Activated CD4-positive, CD25-positive, alpha-beta regulatory T cell treated with anti-CD3 and anti-CD28 coated beads, Interleukin-2, amount 50 U/mL, for 72 hours (primary cell): ENCODE data around the gene MRPL39.

Experiments used
- DNase-seq: peaks from one replicate; pipeline ENCODE4 v3.0.0; 2021

MRPL39 gene

DNA sequence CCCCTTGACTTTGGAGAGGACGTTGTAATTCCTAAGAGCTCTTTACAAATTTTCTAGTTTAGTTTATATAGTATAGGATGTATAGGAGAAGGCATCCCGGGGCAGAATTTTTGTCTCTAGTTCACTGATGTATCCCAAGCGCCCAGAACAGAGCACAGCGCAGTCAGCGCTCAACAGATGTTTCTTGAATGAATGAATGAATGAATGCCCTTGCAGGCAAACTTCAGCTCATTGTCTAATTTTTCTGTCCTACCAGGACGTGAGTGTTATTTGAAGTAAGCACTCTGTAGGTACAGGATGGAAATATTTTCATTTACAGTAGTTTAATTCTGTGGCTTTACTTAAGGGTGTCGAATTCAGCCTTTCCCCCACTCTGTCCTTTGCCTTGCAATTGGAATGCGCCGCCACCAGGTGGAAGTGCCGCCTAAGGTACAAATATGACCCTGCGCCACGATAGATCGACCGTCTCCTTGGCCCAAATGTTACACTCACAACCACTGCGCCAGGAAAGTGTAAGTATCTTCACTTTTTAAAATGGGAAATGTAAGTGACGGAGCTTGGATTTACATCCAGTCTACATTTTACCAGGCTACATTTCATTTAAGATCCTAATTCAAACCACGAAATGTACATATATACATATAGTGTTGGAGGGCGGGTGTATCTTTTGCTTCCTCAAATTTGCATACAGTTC is 910 bp upstream of the MRPL39 start:
- DNase-seq, result peak; percentile 71

DNA sequence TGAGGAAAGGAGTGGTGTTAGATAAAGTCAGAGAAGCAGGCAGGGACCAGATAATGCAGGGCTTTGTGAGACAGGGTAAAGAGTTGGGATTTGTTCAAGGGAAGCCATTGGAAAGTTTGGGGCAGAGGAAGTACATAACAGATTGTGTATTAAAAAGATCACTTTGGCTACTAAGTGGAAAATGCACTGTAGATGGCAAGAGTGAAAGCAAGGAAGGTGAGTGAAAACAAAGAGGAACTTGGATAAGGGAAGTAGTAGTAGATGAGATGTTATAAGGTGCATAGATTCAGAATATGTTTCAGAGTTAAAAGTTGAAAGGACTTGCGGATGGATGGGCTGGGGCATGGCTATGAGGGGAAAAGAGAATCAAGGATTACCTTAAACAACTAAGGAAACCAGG is 17.4 kb downstream of the MRPL39 start:
- DNase-seq, result no peak

DNA sequence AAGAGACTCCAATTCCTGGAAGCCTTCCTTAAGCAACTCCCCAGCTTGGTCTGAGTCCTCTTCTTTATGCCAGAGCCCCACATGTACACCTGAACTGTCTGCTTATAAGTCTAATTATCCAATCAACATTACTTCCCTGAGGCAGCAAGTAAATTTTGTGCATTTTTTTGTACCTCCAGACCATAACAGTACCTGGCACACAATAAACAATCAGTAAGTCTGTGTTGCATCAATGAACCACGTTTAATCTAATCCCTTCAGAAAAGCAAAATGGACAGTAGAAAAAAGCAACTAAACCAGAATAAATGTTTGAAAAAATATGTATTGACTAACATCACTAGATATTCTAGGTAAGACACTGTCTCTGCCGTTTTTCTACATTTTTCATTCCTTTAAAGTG is 20.5 kb downstream of the MRPL39 start:
- DNase-seq, result no peak

DNA sequence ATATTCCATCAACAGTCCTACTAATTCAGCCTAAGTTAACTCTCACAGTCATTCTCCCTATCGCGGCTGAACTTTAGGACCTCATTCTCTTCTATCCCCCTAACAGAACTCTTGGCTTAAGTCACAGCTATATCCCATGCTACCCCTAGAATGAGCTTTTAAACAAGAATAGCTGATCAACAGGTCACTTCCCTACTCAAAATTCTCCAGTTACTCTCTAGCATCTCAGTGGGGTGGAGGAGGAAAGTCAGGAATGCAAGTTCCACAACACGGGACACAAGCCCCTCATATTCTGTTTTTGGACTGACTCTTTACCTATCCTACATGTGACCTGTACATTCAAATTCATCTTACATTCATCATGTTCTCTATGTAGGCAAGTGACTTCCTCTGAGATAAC is 21.0 kb downstream of the MRPL39 start:
- no peak for DNase-seq

- DNase-seq, result no peak
Measured at GRCh38 chr21:25584833-25585676, 22.2 kb downstream of the MRPL39 start.

DNA sequence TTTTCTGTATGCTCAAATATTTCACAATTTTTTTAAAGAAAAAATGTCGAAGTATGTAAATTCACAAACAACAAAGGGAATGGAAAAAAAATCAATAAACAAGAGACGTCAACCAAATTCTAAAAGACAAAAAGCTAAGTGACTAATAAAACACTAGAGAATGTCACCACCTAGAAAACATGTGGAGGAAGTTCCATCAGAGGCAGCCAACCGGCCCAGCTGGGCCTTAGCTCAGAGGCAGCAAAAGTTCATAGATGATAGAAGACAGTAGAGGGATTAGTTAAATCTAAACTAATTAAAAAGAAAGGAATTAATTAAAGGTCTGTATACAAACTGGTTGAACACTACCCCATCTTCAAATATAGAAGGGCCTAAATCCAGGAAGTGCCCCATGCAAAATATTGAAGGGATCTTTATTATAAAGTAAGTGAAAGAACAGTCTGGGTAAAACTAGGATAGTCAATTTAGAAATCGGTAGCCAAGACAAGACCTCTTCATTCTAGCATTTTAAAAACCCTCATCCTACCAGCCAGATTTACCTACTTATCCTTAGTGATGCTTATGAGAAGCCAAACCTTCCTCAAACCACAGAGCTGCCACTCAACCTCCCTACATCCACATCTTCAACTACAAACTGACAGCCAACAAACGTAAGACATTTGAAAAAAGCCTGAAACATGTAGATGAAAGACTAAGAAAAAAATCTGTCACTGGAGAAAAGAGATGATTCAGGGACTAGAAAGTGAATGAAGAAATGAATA is 23.7 kb downstream of the MRPL39 start:
- DNase-seq, result no peak

GRCh38 chr21:25582888-25583287 is 24.4 kb downstream of the MRPL39 start:
- DNase-seq, result no peak

GRCh38 chr21:25582164-25582790 is 25.0 kb downstream of the MRPL39 start:
- no peak for DNase-seq

DNA sequence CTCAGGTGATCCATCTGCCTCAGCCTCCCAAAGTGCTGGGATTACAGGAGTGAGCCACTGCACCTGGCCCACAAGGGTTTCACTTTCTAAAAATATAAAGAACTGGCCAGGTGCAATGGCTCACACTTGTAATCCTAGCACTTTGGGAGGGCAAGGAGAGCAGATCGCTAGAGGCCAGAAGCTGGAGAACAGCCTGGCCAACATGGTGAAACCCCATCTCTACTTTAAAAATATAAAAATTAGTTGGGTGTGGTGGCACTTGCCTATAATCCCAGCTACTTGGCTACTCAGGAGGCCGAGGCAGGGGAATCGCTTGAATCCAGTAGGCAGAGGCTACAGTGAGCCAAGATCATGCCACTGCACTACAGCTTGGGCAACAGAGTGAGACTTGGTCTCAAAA is 25.7 kb downstream of the MRPL39 start:
- DNase-seq, result no peak

DNA sequence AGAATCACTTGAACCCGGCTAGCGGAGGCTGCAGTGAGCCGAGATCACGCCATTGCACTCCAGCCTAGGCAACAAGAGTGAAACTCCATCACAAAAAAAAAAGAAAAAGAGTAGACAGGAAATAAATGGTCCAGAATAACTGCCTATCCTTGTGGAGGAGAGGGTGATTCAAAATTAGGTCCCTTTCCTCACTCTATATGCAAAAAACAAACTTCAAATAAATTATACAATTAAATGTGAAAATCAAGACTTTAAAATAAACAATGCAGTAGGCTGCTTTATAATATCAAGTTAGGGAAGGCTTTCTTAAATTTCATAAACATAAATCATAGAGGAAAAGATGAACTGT is 26.4 kb downstream of the MRPL39 start:
- DNase-seq, result no peak

GRCh38 chr21:25579226-25580013 is 27.9 kb downstream of the MRPL39 start:
- DNase-seq, result no peak

- no peak for DNase-seq
Measured at GRCh38 chr21:25578056-25578961, 29.0 kb downstream of the MRPL39 start.

- DNase-seq, result no peak
Measured at GRCh38 chr21:25577424-25578055, 29.7 kb downstream of the MRPL39 start.

DNA sequence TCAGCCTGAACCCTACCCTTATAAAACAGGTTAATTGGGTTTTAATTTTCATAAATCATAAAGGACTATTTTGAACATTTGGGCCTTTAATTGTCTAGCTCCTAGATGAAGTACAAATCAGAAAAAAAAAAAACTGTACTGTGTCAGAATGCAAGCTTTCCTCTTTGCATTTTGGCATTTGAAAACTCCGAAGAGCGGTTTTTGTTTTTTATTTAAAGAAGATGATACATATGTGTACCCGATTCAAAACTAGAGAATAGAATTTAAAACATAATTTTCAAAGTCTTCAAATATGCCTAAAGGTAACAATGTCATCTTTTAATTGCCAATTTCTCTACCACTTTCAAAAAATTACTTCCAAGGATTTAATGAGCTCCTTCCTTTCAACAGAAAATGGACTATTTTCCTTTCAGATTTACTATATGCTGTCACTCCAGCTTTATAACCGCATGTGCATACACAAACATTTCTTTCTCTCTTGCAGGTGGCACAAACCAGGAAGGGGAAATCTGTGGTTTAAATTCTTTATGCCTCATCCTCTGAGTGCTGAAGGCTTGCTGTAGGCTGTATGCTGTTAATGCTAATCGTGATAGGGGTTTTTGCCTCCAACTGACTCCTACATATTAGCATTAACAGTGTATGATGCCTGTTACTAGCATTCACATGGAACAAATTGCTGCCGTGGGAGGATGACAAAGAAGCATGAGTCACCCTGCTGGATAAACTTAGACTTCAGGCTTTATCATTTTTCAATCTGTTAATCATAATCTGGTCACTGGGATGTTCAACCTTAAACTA is 33.7 kb downstream of the MRPL39 start:
- DNase-seq, result no peak

GRCh38 chr21:25572861-25573310 is 34.4 kb downstream of the MRPL39 start:
- no peak for DNase-seq

GRCh38 chr21:25571726-25572121 is 35.6 kb downstream of the MRPL39 start:
- DNase-seq, result no peak

DNA sequence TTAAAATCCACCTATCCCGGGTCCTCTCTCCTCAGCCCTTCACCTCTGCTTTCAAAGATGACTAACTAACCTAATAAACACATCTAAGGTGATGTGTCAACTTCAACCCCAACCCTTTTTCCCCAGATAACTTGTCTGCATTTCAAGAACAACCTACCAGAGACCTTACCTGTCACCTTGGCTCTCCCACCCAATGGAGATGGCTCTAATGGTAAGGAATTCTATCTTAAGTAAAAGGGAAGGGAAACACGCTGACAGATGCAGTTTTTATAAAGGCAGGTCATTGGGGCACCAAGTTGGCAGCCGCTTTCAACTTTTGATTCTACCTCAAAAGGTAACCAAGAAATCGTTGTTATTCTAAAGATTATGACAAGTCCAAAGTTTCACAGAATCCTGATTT is 37.6 kb downstream of the MRPL39 start:
- no peak for DNase-seq

GRCh38 chr21:25569084-25569483 is 38.2 kb downstream of the MRPL39 start:
- DNase-seq, result no peak

GRCh38 chr21:25568246-25568645 is 39.0 kb downstream of the MRPL39 start:
- no peak for DNase-seq

DNA sequence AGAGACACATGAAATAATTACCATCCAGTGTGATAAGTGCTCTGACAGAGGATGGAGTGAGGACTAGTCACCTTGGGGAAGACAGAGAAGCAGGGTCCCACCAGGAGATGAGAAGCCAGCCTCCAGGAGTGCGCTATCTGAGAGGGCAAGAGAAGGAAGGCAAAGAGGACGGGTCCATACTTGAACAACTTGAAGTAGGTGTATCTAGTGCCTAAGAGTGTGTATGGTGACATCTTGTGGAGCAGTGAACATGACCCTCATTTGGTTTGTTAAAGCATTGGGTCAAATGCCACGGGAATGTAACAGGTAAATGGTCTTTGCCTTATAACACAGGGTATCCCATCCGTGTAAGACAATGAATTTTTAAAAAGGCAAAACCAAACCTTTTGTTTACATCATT is 39.8 kb downstream of the MRPL39 start:
- DNase-seq, result no peak
